Memory B cell (primary cell): ENCODE results near the gene FGF11.

Experiments
- ATAC-seq: fragments of 150-1000 bp; cut with Tn5 transposase; 2 replicates; pipeline ENCODE4 v1.10.0; 2021; ENCODE audit warnings: low read depth, mild to moderate bottlenecking, moderate library complexity
- DNase-seq, 2 donors: peaks; one replicate each; pipeline ENCODE4 v3.0.0; 2022; ENCODE audit warnings: low spot score in 2 of 2
- H3K27ac Mint-ChIP-seq: one replicate; pipeline ENCODE4 v1.8.0; 2022; ENCODE audit warnings: mild to moderate bottlenecking, moderate library complexity, mixed read lengths
- H3K27me3 Mint-ChIP-seq: one replicate; pipeline ENCODE4 v1.8.0; 2022; ENCODE audit warnings: mixed read lengths
- H3K36me3 Mint-ChIP-seq: one replicate; pipeline ENCODE4 v1.8.0; 2022; ENCODE audit warnings: mild to moderate bottlenecking, mixed read lengths
- H3K4me1 Mint-ChIP-seq: one replicate; pipeline ENCODE4 v1.8.0; 2022; ENCODE audit warnings: mixed read lengths
- H3K4me3 Mint-ChIP-seq: one replicate; pipeline ENCODE4 v1.8.0; 2022; ENCODE audit warnings: mild to moderate bottlenecking, moderate library complexity, mixed read lengths
- H3K9me3 Mint-ChIP-seq: one replicate; pipeline ENCODE4 v1.8.0; 2022; ENCODE audit warnings: mixed read lengths

FGF11 gene

GRCh38 chr17:7431231-7431630 is 8.1 kb upstream of the FGF11 start:
- Mint-ChIP-seq H3K4me3 (no peak overlapping the region), H3K36me3 (no peaks in the 10 kb centered on the region), H3K27ac (no peak overlapping the region), H3K9me3 (no peaks in the 10 kb centered on the region), H3K4me1 (peaks cover 2% of the 10 kb centered on the region), H3K27me3 (no peaks in the 10 kb centered on the region)
- no peak for DNase-seq
- ATAC-seq = no peak

DNA sequence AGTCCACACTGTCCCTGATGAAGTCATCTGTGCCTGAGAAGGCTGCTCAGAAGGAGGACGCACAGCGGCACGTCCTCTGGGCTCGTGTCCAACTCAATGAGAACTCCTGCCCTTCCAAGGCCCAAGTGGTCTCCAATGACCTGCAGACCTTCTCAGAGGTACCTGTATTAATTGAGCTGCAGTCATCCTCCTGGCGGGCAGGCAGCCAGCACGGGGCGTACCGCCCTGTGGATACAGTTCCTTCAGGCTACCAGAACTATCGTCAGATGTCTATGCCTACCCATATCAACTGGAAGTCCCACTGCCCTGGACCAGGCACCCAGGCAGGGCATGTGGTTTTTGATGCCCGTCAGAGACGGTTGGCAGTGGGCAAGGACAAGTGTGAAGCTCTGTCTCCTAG is 7.0 kb upstream of the FGF11 start:
- Mint-ChIP-seq H3K36me3 (peaks cover 2% of the 10 kb centered on the region), H3K27ac (no peak overlapping the region), H3K4me1 (peaks cover 4% of the 10 kb centered on the region), H3K27me3 (no peaks in the 10 kb centered on the region), H3K4me3 (no peak overlapping the region), H3K9me3 (no peaks in the 10 kb centered on the region)
- DNase-seq (no peak), ATAC-seq (no peak)

- Mint-ChIP-seq H3K4me1 (peaks cover 24% of the 10 kb centered on the region), H3K27me3 (peaks cover 14% of the 10 kb centered on the region), H3K9me3 (no peaks in the 10 kb centered on the region), H3K4me3 (peak overlapping the region; percentile 85), H3K27ac (peak overlapping the region; percentile 84), H3K36me3 (peaks cover 5% of the 10 kb centered on the region)
- peak; percentile 25 for ATAC-seq
- DNase-seq = peak; percentile 59 to 75
These were observed 3.4 kb upstream of the FGF11 start for GRCh38 chr17:7435676-7436555.

GRCh38 chr17:7436556-7437368 is 2.5 kb upstream of the FGF11 start:
- Mint-ChIP-seq H3K4me3 (peak overlapping the region; percentile 85), H3K4me1 (peaks cover 24% of the 10 kb centered on the region), H3K9me3 (no peaks in the 10 kb centered on the region), H3K36me3 (peaks cover 5% of the 10 kb centered on the region), H3K27me3 (peaks cover 14% of the 10 kb centered on the region), H3K27ac (peak overlapping the region; percentile 84)
- DNase-seq (peak; percentile 77 to 79), ATAC-seq (peak; percentile 54)

- ATAC-seq = no peak
- peak overlapping the region; percentile 73 for H3K4me3 Mint-ChIP-seq
- DNase-seq = no peak
- peaks cover 17% of the 10 kb centered on the region for H3K27me3 Mint-ChIP-seq
- peaks cover 24% of the 10 kb centered on the region for H3K4me1 Mint-ChIP-seq
- H3K36me3 Mint-ChIP-seq = peaks cover 5% of the 10 kb centered on the region
- H3K27ac Mint-ChIP-seq = no peak overlapping the region
- H3K9me3 Mint-ChIP-seq = no peaks in the 10 kb centered on the region
These were observed 1.9 kb upstream of the FGF11 start for GRCh38 chr17:7437369-7437863.

DNA sequence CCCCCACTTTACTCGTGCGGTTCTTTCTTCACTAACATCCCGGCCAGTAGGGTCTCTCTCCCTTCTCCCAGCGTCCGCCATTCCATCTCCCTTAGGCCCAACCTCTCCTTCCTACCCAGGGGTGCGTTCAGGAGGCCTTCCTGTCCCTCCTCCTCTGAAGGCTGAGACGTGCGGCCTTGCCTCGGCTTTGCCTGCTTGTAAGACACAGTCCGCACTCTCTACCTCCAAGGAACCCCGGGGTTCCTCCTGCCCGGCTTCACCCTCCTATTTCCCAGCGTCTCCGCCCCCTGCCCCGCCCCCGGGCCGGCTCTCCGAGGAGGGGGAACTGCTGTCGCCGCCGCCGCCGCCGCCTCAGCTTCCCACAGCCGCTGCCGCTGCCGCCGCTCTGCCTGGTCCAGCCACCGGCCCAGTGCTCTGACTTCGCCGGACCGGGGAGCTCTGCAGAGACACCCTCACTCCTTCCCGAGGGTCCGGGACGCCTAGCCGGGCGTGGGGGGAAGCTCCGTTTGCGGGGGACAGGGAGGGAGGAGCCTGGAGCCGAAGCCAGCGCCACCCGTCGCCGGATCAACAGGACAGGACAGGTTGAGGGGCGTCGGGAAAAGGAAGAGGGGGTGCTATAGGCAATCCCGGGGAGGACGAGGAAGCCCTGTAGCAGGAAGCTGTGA is 1.2 kb upstream of the FGF11 start:
- Mint-ChIP-seq H3K36me3 (peaks cover 5% of the 10 kb centered on the region), H3K9me3 (no peaks in the 10 kb centered on the region), H3K4me1 (peaks cover 24% of the 10 kb centered on the region), H3K27ac (no peak overlapping the region), H3K27me3 (peaks cover 20% of the 10 kb centered on the region), H3K4me3 (peak overlapping the region; percentile 73)
- DNase-seq (peak; percentile 42 to 63), ATAC-seq (no peak)

- DNase-seq (no peak), ATAC-seq (no peak)
These were observed 454 bp upstream of the FGF11 start for GRCh38 chr17:7438656-7439460.

DNA sequence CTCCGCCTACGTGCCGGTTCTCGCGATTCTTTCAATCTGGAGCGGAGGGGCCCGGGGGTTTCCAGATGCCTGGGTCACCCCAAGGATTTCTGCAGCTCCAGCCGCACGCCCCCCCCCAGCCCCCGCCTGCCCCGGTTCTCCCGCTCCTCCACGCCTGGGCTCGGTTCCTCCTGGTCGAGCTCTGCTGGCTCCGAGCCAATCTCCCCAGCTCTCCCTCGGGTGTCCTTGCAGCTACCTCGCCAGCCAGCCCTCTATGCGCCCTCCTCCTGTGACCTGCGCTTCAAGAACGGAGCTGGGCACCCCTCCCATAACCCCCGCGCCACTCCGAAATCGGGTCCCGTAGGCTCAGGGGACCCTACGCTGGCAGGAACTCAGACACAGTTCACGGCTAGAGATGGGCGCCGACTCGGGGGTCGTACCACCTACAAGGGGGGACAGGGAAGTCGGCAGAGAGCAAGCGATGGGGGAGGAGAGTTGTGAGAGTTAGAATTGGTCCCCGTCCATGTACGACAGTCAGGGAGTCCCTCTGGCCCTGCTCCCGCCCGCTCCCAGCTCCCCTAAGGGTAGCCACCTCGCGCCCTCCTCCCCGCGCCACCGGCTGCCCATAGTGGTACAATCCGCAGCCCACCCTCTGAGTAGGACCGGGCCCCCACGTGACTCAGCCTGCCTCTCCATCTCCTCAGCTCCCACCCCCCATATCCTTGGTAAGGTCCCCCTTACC is 961 bp downstream of the FGF11 start:
- Mint-ChIP-seq H3K27me3 (peaks cover 31% of the 10 kb centered on the region), H3K4me1 (peaks cover 26% of the 10 kb centered on the region), H3K27ac (peak overlapping the region; percentile 14), H3K36me3 (peaks cover 6% of the 10 kb centered on the region), H3K9me3 (no peaks in the 10 kb centered on the region), H3K4me3 (peak overlapping the region; percentile 81)
- peak in 1 of 2 donors; percentile 46 for DNase-seq
- no peak for ATAC-seq

More at GRCh38 chr17:7438656-7439460, 454 bp upstream of the FGF11 start:
- Mint-ChIP-seq H3K27me3 (peaks cover 26% of the 10 kb centered on the region), H3K4me3 (peak overlapping the region; percentile 72), H3K9me3 (no peaks in the 10 kb centered on the region), H3K27ac (no peak overlapping the region), H3K4me1 (peaks cover 24% of the 10 kb centered on the region), H3K36me3 (peaks cover 6% of the 10 kb centered on the region)

GRCh38 chr17:7440834-7441195 is 1.5 kb downstream of the FGF11 start:
- Mint-ChIP-seq H3K4me3 (no peak overlapping the region), H3K4me1 (peaks cover 32% of the 10 kb centered on the region), H3K36me3 (peaks cover 6% of the 10 kb centered on the region), H3K27me3 (peaks cover 36% of the 10 kb centered on the region), H3K27ac (peak overlapping the region; percentile 14), H3K9me3 (no peaks in the 10 kb centered on the region)
- no peak for DNase-seq
- ATAC-seq = no peak

GRCh38 chr17:7441266-7441665 is 2.0 kb downstream of the FGF11 start:
- peaks cover 38% of the 10 kb centered on the region for H3K27me3 Mint-ChIP-seq
- H3K36me3 Mint-ChIP-seq = peaks cover 6% of the 10 kb centered on the region
- peaks cover 30% of the 10 kb centered on the region for H3K4me1 Mint-ChIP-seq
- no peak overlapping the region for H3K27ac Mint-ChIP-seq
- ATAC-seq (no peak), DNase-seq (no peak)
- H3K9me3 Mint-ChIP-seq = no peaks in the 10 kb centered on the region
- H3K4me3 Mint-ChIP-seq = no peak overlapping the region

DNA sequence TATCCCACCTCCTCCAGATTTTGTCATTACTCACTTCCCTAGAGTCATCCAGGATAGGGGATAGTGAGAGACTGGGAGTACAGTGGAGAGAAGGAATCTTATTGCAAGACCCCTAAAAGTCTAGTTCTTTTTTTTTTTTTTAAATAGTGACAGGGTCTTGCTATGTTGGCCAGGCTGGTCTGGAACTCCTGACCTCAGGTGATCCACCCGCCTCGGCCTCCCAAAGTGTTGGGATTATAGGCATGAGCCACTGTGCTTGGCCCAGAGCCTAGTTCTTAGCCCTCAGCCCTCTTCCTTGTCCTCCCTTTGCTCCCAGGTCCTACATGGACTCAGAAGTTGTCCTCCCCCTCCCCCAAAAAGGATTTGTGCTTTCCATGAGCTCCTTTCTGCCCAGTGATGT is 2.8 kb downstream of the FGF11 start:
- Mint-ChIP-seq H3K4me3 (no peak overlapping the region), H3K27ac (no peak overlapping the region), H3K4me1 (peaks cover 30% of the 10 kb centered on the region), H3K27me3 (peaks cover 41% of the 10 kb centered on the region), H3K9me3 (no peaks in the 10 kb centered on the region), H3K36me3 (peaks cover 5% of the 10 kb centered on the region)
- DNase-seq (no peak), ATAC-seq (no peak)

- Mint-ChIP-seq H3K36me3 (peaks cover 4% of the 10 kb centered on the region), H3K4me1 (peaks cover 24% of the 10 kb centered on the region), H3K4me3 (no peak overlapping the region), H3K27ac (no peak overlapping the region), H3K9me3 (no peaks in the 10 kb centered on the region), H3K27me3 (peaks cover 42% of the 10 kb centered on the region)
- ATAC-seq = no peak
- no peak for DNase-seq
These were observed 4.5 kb downstream of the FGF11 start for GRCh38 chr17:7443499-7444485.
